ENCODE results near the gene SYT17.
"Not testable (repeated sequence)": the region's sequence is repeated elsewhere in the genome, so short reads cannot be mapped to it uniquely, and the experiment has no call there.

Gene SYT17

DNA sequence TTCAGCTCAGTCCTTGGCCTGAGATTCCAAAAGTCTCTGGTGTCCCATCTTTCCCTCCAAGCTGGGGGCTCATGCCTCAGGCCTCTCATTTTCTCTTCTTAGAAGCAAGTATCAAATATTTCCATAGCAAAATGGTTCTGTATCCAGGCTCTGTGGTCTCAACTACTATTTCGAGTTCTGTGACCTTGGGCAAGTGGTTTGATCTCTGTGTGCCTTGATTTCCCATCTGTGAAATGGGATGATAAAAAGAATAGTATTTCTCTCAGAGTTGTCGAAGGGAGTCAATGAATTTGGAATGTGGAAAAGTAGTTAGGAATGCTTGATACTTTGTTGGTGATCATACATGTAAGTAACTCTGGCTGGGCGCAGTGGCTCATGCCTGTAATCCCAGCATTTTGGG, 6.4 kb downstream of the SYT17 start:
- DNase-seq (ENCODE audit: low spot score): no peak

DNA sequence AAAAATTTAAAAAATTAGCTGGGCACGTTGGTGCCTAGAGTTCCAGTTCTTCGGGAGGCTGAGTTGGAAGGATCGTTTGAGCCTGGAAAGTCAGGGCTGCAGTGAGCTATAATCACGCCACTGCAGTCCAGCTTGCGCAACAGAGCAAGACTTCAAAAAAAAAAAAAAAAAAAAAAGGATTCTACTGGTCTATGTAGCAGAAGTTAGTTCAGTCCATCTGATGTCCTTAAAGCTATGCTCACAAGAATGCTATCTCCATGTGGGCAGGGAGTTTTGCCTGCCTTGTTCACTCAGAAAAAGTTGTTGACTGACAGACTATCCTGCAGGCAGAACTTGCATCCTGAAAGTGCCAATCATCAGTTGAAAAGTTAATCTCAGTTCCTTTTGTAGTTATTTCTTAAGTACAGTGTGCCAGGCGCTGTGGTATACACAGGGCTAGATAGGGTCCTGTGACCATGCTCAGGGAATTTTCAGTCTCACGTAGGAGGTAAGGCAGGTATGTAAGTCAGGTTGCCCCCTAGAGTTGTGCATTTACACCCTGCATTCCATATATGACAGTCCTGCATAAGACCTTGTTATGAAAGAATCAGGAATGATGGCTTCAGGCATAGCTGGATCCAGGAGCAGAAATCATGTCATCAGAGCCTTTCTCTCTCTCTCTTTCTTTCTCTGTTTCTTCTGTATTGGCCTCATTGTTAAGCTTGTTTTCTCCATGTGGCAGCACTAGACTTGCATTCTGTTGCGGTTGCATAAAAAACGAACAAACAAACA, 7.6 kb downstream of the SYT17 start:
- DNase-seq (ENCODE audit: low spot score): no peak

DNA sequence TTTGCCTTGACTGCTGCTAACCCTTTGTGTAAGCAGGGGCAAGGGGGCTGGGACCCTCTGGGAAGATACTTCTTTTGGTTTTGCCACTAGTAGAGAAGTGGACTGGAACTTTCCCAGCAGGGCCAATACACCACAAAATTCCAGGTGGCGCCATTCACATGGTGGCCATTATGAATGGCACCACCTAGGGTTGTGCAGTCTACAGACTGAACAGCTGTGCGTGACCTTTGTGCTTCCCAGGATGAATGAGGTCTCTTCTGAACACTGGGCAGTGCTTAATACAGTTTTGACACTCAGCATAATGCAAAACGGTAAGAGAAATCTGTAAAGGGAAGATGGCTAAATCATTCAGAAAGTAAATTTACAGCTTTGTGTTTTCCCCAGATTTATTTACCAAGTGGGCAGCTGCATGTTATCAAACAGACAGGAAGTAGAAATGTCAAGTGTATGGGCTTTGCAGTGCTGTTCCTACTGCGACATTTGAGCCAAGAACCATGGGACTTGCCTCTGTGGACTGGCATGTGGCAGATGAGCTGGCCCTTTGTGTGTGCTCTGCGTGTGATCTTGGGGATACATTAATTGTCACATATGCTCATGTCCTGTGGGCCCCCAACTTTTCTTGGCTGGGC, 9.2 kb downstream of the SYT17 start:
- no peak for DNase-seq (ENCODE audit: low spot score)

DNA sequence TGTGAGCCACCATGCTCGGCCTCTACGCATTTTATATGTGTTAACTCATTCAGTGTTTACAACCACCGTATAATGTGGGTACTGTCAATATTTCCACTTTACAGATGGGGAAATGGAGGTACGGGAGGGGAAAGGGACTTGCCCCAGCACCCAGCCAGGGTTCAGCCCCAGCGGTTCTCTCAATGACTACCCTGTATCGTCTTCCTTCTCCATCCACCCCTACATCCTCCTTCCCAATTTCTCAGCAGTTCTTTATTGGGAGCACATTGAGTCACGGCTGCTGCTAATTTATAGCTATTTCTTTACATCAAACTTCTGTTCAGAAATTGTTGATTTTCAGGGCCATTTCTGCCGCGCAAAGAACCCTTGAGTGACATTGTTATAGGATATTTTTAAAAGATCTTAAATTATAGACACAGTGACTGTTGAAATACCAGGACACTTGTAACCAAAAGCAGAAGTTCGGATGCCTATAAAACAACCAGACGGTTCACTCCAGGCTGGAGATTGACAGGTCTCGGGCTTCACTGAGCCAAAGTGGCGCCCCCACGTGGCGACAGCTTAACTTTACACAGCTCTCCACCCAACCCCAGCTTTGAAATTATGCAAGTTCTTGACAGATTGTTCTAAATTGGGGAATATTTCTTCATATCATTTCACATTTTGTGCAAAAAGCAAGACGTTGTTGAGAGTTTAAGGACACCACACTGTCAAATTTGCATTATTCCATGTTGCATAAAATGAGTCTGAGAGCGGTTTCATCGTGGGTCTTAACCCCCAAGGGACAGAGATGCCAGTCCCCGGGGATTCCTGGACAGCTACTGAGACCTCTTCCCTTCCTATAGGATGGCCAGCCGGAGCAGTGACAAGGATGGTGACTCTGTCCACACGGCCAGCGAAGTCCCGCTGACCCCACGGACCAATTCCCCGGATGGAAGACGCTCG, 11.8 kb downstream of the SYT17 start:
- peak; percentile 83 for DNase-seq (ENCODE audit: low spot score)

DNA sequence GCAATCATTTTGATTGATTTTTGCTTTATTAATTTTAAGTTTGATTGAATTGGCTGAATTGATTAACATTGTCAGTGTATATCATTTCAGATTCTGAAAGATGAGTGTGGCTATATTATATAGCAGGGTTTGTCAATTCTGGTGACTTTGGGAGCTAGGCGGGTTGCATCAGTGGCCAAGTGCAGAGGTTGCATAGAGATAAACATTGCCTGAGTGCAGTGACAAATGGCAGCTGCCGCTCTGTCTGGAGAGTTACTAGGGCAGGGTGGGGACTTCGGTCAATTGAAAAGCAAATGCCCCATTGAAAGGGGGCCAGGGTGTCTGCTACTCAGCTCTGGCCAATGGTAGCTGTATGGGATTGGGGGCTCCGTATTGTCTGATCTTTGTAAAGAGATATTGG, 12.7 kb downstream of the SYT17 start:
- DNase-seq (ENCODE audit: low spot score): no peak

DNA sequence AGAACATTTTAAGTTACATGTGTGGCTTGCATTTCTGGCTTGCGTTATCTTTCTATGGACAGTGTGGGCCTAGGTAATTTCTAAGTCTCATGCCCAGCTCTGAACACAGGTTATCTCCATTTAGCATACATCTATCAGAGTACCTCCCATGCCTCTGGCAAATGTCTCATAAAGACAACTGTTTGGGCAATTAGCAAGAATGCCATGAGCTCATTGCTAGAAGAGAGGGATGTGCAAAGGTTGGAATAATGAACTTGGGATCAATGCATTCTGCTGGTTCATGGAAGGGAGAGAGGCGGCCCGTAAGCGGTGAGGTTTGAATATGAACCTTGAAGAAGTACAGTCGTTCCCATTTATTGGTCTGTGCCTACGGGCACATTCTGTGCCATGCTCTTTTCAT, 14.4 kb downstream of the SYT17 start:
- no peak for DNase-seq (ENCODE audit: low spot score)

DNA sequence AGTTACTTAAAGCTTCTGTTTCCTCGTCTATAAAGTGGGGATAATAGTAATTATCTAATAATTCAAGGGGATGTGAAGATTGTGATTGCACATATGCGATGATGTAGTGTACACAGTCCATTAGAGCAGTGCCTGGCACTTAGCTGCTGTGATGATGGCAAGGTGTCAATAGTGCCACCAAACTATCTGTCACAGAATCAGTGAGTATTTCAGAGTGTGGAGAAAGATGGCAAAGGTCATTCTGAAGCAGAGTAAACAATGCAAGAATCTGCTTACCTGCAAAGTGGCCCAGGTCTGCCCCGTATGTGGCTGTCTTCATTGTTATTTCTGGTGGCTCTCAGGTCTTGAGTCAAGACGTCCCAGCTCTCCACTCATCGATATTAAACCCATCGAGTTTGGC, 15.1 kb downstream of the SYT17 start:
- no peak for DNase-seq (ENCODE audit: low spot score)

DNA sequence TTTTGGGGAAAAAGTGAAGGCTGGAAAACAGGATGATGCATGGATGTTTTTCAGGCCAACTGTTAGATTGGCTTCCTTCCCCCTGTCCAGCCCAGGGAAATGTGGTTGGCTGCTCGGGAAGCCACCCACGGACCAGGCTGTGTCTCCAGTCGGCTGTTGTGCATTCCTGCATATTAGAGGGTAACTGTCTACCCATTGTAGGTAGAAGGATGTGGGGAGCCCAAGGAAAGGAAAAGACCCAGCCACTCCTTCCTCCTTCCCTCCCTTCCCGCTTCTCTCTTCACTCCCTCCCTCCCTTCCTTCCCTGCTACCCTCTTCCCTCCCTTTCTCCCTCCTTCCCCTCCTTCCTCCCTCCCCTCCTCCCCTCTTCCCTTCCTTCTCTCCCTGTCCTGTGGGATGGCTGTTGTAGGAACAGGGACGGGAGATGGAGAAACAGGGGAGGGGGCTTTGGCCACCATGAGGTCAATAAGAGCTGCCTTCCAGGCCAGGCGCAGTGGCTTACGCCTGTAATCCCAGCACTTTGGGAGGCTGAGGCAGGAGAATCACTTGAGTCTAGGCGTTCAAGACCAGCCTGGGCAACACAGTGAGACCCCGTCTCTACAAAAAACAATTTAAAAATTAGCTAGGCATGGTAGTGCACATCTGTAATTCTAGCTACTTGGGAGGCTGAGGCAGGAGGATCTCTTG, 16.9 kb downstream of the SYT17 start:
- peak; percentile 80 for DNase-seq (ENCODE audit: low spot score)

DNA sequence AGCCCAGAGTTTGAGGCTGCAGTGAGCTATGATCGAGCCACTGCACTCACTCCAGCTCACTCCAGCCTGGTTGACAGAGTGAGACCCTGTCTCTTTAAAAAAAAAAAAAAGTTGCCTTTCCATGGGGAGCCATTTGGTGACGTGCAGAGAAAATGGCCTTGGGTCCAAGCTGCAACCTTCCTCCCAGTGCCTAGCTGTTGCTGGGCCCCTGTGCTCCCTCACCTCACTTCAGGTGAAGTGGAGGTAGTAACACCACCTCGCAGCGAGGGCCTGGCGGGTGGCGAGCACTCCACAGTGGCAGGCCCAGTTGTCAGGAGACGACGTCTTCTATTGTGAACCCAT, 17.4 kb downstream of the SYT17 start:
- no peak for DNase-seq (ENCODE audit: low spot score)

DNA sequence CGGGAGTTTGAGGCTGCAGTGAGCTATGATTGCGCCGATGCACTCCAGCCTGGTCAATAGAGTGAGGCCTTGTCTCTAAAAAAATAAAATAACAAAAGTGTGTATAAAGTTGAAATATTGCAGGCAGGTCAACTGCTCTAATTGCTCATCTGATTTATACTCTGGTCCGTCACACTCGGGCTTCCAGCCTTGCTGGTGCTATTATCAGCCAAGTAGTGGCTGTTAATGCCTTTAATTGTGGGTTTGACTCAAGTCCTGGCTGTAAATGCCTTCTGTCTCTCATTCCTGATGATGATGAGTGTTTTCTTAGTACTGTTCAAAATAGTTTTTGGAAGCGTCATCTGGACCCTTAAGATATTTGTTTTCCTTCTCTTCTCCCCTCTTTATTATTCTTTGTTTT, 18.4 kb downstream of the SYT17 start:
- DNase-seq (ENCODE audit: low spot score): no peak

DNA sequence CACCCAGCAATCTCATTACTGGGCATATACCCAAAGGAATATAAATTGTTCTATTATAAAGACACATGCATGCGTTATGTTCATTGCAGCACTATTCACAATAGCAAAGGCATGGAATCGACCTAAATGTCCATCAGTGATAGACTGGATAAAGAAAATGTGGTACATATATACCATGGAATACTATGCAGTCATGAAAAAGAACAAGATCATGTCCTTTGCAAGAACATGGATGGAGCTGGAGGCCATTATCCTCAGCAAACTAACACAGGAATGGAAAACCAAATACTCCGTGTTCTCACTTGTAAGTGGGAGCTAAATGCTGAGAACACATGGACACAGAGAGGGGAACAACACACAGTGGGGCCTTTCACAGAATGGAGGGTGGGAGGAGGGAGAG, 19.9 kb downstream of the SYT17 start:
- not testable (repeated sequence) for DNase-seq (ENCODE audit: low spot score)

DNA sequence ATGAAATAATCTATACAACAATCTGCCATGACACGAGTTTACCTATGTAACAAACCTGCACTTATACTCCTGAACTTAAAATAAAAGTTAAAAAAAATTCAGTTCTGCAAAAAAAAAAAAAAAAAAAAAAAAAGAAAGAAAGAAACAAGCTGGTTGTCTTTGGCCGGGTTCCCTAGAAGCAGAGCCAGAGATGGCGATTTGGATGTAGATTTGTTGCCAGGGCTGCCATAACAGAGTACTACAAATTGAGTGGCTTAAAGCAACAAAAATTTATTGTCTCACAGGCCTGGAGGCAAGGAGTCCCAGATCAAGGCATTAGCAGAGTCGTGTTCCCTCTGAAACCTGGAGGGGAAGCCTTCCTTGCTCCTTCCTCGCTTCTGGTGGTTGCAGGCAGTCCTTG, 20.4 kb downstream of the SYT17 start:
- DNase-seq (ENCODE audit: low spot score): no peak

DNA sequence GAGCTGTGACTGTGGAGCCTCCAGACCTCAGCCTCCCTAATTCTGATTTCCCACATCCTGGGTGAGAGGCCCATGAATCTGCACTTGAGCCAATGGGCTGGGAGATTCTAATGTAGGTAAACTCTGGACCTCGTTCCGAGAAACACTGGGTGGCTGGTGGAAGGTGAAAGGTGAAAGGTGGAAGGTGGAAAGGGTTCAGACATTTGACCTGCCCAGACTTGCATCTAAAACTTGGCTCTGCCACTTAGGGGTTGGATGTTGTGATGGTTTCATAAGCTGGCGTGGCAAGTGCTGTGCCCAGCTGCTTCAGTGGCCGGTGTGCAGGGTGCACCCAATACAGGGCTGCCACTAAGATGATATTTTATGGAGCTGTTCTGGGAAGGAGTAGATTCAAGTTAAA, 24.8 kb downstream of the SYT17 start:
- DNase-seq (ENCODE audit: low spot score): no peak

DNA sequence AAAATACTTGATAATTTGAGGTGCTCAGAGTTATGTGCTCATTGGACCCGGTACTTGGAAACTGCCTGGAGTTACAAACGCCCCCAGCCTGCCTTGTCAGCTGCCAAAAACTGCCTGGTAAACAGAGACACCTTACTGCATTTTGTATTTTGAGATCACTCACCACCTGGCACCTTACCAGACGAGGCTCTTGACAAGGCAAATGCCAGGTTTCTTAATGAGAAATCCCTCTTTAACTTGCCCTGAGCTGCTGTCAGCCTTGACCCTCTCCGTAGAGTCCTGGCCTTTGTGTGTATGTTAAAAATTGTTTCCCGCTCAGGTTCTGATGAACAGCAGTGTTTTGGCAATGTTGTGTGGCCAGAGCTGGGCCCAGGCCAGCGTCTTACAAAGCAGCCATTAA, 28.8 kb downstream of the SYT17 start:
- DNase-seq (ENCODE audit: low spot score): no peak

DNA sequence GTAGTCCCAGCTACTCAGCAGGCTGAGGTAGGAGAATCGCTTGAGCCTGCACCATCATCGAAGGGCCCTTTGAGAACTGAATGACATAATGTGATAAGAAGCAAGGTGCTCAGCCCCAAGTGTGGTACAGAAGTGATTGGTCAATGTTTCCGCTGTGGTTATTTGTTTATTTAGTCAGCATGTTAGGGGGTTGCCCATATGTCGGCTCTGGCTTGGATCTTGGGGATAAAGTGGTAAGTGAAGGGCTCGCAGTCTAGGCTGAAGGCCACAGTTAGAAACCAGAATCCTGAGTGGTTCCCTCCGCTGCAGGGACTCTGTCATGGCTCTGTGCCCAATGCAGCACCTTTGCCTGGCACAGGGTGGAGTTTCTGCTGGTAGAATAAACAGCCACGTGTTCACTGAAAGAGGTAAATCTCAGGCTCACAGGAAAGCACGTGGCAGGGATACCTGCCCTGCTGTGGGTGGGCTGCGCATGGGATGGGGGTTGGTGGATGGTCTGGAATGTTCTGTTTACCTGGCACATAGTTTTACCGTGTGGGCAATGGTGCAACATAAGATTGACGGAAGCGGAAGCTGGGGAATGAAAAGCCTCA, 35.4 kb downstream of the SYT17 start:
- no peak for DNase-seq (ENCODE audit: low spot score)

DNA sequence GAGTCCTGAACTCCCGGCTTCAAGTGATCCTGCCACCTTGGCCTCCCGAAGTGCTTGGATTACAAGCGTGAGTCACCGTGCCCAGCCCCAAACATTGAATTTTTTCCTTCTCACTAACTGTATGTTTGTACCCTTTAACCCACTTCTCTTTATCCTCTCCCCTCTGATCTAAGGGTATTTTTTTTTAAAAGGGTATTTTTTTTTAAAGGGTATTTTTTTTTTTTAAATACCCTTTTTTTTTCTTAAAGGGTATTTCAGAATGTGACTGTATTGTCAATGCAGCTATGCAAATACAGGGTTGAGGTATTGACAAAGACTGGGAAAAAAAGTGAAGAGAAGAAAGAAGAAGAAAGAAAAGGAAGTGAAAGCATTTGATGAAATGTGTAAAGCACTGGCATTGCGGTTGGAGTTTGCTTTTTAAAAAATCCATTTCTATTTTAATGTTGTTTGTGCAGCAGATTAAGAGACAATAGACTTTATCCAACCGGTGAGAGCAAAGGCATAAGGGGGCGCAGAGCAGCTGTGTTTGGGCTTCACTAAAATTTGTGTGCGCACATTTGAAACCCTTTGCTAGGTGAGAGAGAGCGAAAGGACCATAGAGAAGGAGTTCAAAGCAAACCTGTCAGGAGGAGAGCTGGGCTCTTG, 42.4 kb downstream of the SYT17 start:
- DNase-seq (ENCODE audit: low spot score): no peak

DNA sequence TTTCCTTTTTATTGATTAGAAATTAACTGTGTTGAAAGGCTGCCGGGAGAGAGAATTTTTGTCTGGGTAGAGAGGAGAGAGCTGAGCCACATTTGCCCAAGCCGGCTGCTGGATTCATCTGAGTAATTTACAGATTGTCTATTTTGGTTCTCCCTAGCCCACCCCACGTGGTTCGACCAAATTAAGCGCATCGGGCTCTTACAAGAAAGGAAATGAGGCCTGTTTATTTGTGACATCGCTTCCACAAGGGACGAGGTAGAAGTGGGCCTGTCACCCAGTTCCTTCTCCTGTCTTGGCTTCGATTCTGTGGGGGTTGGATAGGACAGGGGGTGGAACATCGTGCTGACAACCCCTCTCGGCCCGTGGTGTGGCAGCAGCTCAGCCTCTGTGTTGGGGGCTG, 42.9 kb downstream of the SYT17 start:
- no peak for DNase-seq (ENCODE audit: low spot score)

DNA sequence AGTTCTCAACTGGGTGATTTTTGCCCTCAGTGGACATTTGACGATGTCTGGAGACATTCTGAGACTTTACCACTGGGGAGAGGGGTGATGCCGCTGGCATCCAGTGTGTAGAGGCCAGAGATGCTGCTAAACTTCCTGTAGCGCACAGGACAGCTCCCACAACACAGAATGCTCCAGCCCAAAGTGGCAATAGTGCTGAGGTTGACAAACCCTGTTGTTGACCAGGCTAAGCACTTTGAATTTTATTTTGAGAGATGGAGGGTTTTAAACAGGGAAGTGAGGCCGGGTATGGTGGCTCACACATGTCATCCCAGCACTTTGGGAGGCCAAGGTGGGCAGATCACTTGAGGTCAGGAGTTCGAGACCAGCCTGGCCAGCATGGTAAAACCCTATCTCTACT, 44.0 kb downstream of the SYT17 start:
- no peak for DNase-seq (ENCODE audit: low spot score)

DNA sequence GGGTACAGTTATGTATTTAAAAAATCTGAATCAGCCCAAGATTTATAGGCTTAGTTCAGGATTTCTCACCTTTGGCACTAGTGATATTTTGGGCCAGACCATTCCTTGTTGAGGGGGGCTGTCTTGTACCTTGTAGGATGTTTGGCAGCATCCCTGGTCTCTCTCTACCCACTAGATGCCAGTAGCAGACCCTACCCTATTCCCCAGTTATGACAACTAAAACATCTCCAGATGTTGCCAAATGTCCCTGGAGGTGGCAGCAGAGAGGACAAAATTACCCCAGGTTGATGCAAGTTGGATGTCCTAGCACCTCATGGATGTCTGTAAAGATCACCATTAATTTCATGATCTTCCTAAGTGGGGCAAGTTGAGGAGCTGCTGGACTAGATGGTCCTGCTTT, 45.8 kb downstream of the SYT17 start:
- DNase-seq (ENCODE audit: low spot score): no peak

DNA sequence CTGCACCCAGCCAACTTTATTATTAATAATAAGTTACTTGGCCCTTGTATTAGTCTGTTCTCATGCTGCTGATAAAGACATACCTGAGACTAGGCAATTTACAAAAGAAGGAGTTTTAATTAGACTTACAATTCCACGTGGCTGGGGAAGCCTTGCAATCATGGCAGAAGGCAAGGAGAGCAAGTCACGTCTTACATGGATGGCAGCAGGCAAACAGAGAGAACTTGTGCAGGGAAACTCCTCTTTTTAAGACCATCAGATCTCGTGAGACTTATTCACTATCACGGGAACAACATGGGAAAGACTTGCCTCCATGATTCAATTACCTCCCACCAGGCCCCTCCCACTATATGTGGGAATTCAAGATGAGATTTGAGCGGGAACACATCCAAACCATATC, 47.7 kb downstream of the SYT17 start:
- no peak for DNase-seq (ENCODE audit: low spot score)

DNA sequence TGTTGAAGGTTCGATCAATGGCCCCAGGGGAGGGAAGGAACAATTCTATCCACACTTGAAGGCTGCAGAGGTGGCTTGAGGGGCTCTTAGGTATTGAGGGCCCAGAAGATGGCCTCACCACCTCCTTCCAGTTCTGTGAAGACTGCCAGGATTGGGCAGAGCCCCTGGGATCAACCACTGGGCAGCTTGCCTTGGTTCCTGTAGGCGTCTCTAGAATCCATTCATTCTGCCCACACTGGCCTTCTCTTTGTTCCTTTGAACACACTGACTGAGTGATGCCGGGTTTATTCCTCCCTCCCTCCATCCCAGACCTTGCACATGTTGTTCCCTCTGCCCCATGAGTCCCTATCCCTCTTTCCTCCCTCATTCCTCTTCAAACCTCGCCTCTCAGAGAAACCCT, 50.5 kb downstream of the SYT17 start:
- no peak for DNase-seq (ENCODE audit: low spot score)

DNA sequence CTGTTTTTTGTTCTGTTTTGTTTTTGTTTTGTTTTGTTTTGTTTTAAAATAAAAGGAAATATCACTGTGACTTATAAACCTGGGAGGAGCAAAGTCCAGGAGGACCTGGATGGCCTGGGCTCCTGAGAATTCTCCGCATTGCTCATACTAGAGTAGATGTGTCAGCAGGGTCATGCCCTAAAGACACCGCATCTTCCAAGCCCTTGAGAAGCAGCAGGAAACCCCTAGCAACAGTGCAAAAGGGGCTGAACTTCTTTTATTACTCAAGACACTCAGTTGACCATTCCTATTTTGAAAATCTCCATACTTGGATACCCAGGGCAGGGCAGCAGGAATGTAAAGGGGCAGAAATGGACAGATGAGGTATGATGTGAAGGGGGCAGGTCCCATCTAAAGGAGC, 51.8 kb downstream of the SYT17 start:
- DNase-seq (ENCODE audit: low spot score): no peak
